Right cardiac atrium (tissue), 5 donors: ENCODE measurements around the gene SPPL2C. TPM values are rescaled to one million over a fixed set of nuclear protein-coding genes. Genes with fewer than 3 reads are reported as not detected.

Experiments
- ATAC-seq, 2 donors: fragments of 200-7000 bp; cut with Tn5 transposase; one replicate each; pipeline versions ENCODE4 v1.8.0 to v1.9.1; 2020; ENCODE audit warnings: moderate library complexity in 2 of 2, mild to moderate bottlenecking in 1 of 2
- DNase-seq, 3 donors: peaks; one replicate each; pipeline ENCODE4 v3.0.0-alpha.2; 2020
- H3K27ac ChIP-seq: one replicate; pipeline ENCODE4 v1.5.1; 2013; ENCODE audit warnings: mild to moderate bottlenecking, low read length, control low read depth, moderate library complexity
- H3K27me3 ChIP-seq: one replicate; pipeline ENCODE4 v1.6.1; 2013; ENCODE audit not compliant: control insufficient read depth, insufficient read depth
- H3K4me1 ChIP-seq: one replicate; pipeline ENCODE4 v1.6.1; 2013; ENCODE audit warnings: low read length; ENCODE audit not compliant: control insufficient read depth, insufficient read depth
- H3K4me3 ChIP-seq: one replicate; pipeline ENCODE4 v1.5.1; 2013; ENCODE audit warnings: low read length, control low read depth
- H3K9me3 ChIP-seq: one replicate; pipeline ENCODE4 v1.6.1; 2013; ENCODE audit warnings: low read length; ENCODE audit not compliant: control insufficient read depth
- WGBS: extraction: QIAGEN DNeasy Blood & Tissue Kit; methylation state at CpG from one replicate; pipeline ENCODE4 v1.1.7; 2013; 5-methylcytosine and 5-hydroxymethylcytosine counted together
- intact Hi-C, 4 donors: fragments of 100-400 bp; cut with DNase I; formaldehyde crosslinking; loops; one replicate each; pipeline versions ENCODE4 v1.11.0 to v1.14.0; 2022 to 2023
- polyA plus RNA-seq: library from polyadenylated mRNA; stranded (reverse); fragments of 200-250 nt; gene quantifications from one replicate; pipeline ENCODE4 v1.2.3, GENCODE V29; 2013
- total RNA-seq, 4 donors: library from RNA; stranded (reverse); fragmentation: NEBNext Ultra II Directional; extraction: Animal tissue kit (Norgen Biotek cat#: 25700); gene quantifications; one replicate each; pipeline ENCODE4 v1.2.1, GENCODE V29; 2021
- donor health status: healthy with polysubstance abuse.
- donor health status: DM: no; HTN: yes; CAD: no.
- donor health status: DM: no; HTN: no; CAD: no.
- donor health status: DM: no; HTN: yes; CAD: no; lungs with severe emphysema.
- donor health status: DM: yes; HTN: yes; CAD: no.

Gene SPPL2C
- total and polyA plus RNA-seq, 5 donors, result not detected

DNA sequence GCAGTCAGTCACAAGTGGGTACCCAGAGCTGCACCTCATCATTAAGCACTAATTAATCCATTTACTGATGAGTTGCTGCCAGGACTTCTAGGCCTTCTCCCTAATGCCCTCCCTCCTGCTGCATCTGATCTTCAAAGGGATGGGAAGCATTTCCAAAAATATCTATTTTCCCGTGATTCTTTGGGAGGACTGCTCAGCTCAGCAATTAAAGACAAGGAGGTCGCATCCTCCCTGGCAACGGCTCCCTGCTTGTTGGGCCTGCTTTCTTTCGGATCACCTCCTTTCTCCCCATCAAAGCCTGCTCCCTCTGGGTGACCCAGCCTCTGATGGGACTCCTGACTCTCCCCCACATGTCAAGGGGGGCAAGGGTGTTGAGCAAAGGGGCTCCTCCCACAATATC is 26.0 kb upstream of the SPPL2C start:
- Histone ChIP-seq H3K27ac (no peak overlapping the region), H3K27me3 (no peaks in the 10 kb centered on the region), H3K4me1 (no peaks in the 10 kb centered on the region), H3K9me3 (no peaks in the 10 kb centered on the region), H3K4me3 (no peak overlapping the region)
- intact Hi-C loops, result no loop called here
- ATAC-seq, result no peak
- WGBS, result 61% methylated on average over 4 of the region's 4 CpGs
- DNase-seq, result no peak

DNA sequence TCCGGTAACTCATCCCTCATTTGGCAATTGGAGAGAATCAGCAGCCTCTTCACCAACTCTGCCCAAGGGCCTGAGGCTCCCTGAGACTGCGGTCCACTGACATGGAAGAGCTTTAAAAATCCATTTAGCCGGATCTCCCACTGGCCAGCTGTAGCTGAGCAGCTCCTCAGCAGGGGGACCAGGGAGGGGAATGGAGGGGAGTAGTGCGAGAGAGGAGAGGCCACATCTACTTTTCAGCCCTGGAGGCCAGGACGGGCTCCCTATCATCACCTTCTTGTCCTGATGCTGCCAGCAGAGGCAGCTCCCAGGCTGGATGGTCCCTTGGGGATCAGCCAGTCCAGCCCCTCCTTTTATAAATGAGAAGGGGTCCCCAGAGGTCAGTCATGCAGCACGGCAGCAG is 25.0 kb upstream of the SPPL2C start:
- no peak overlapping the region for H3K4me3 ChIP-seq
- H3K4me1 ChIP-seq, result no peaks in the 10 kb centered on the region
- DNase-seq (no peak), ATAC-seq (no peak)
- 66% methylated on average over 6 of the region's 6 CpGs for WGBS
- no peaks in the 10 kb centered on the region for H3K9me3 ChIP-seq
- H3K27me3 ChIP-seq, result no peaks in the 10 kb centered on the region
- H3K27ac ChIP-seq, result no peak overlapping the region
- intact Hi-C loops, result no loop called here

GRCh38 chr17:45820052-45820780 is 24.5 kb upstream of the SPPL2C start:
- WGBS, result 59% methylated on average over 6 of the region's 6 CpGs

DNA sequence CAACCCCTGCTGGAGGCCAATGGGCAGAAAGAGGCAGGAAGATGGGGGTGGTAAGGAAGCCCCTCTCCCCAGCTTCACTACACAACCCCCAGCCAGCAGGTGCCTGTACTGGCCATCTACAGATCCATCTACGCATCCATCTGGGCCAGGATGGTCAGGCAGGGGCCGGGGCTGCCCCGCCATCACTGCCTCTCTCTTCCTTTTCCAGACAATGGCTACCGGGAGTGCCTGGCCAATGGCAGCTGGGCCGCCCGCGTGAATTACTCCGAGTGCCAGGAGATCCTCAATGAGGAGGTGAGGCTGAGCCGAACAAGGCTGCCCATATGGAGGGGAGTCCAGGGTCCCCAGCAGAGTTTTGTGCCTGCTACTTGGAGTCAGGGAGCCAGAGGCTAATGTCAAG is 23.5 kb upstream of the SPPL2C start:
- Histone ChIP-seq H3K4me1 (no peaks in the 10 kb centered on the region), H3K27me3 (no peaks in the 10 kb centered on the region), H3K4me3 (no peak overlapping the region), H3K27ac (no peak overlapping the region), H3K9me3 (no peaks in the 10 kb centered on the region)
- WGBS, result 90% methylated on average over 9 of the region's 9 CpGs
- DNase-seq (peak in 1 of 3 donors; percentile 28), ATAC-seq (no peak)
- intact Hi-C loops, result no loop called here

More at GRCh38 chr17:45820052-45820780, 24.5 kb upstream of the SPPL2C start:
- Histone ChIP-seq H3K9me3 (no peaks in the 10 kb centered on the region), H3K4me1 (no peaks in the 10 kb centered on the region), H3K27ac (no peak overlapping the region), H3K4me3 (no peak overlapping the region), H3K27me3 (no peaks in the 10 kb centered on the region)
- intact Hi-C loops, result no loop called here
- ATAC-seq (no peak), DNase-seq (peak in 1 of 3 donors; percentile 15)

DNA sequence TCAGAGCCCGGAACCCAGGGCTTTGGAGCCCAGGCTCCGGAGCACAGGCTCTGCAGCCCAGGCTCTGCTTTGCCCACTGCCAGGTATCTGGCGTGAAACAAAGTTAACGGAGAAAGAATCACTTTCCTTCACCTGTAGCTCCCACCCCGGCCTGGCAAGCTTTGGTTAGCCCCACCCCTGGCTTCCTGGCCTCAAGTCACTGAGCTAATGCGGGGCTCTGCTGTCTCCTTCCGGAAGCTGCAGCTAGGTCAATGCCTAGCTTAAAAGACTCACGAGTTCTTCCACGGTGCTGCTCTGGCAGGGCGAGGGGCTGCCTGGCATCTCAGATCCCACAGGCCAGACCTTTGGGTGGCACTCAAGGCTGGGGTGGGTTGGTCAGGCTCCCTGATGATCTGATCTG is 21.1 kb upstream of the SPPL2C start:
- peak in 1 of 3 donors; percentile 33 for DNase-seq
- H3K9me3 ChIP-seq, result no peaks in the 10 kb centered on the region
- H3K27me3 ChIP-seq, result no peaks in the 10 kb centered on the region
- no peak for ATAC-seq
- no peaks in the 10 kb centered on the region for H3K4me1 ChIP-seq
- intact Hi-C loops, result no loop called here
- no peak overlapping the region for H3K27ac ChIP-seq
- WGBS, result 66% methylated on average over 10 of the region's 10 CpGs
- H3K4me3 ChIP-seq, result no peak overlapping the region

- DNase-seq (no peak), ATAC-seq (no peak)
- 74% methylated on average over 7 of the region's 7 CpGs for WGBS
- intact Hi-C loops, result no loop called here
- Histone ChIP-seq H3K4me3 (no peak overlapping the region), H3K4me1 (no peaks in the 10 kb centered on the region), H3K27me3 (no peaks in the 10 kb centered on the region), H3K9me3 (no peaks in the 10 kb centered on the region), H3K27ac (no peak overlapping the region)
Measured at GRCh38 chr17:45824475-45824874, 20.2 kb upstream of the SPPL2C start.

GRCh38 chr17:45824901-45825492 is 19.7 kb upstream of the SPPL2C start:
- Histone ChIP-seq H3K4me1 (no peaks in the 10 kb centered on the region), H3K4me3 (no peak overlapping the region), H3K27ac (no peak overlapping the region), H3K27me3 (no peaks in the 10 kb centered on the region), H3K9me3 (no peaks in the 10 kb centered on the region)
- ATAC-seq (no peak), DNase-seq (peak in 1 of 3 donors; percentile 21)
- intact Hi-C loops, result no loop called here
- WGBS, result 76% methylated on average over 13 of the region's 13 CpGs

GRCh38 chr17:45825792-45826191 is 18.9 kb upstream of the SPPL2C start:
- Histone ChIP-seq H3K27ac (no peak overlapping the region), H3K27me3 (no peaks in the 10 kb centered on the region), H3K4me3 (no peak overlapping the region), H3K9me3 (no peaks in the 10 kb centered on the region), H3K4me1 (no peaks in the 10 kb centered on the region)
- DNase-seq (peak in 1 of 3 donors; percentile 23), ATAC-seq (no peak)
- 90% methylated on average over 14 of the region's 14 CpGs for WGBS
- intact Hi-C loops, result no loop called here

- H3K4me3 ChIP-seq, result no peak overlapping the region
- intact Hi-C loops, result no loop called here
- no peak overlapping the region for H3K27ac ChIP-seq
- WGBS, result 83% methylated on average over 16 of the region's 16 CpGs
- DNase-seq, result peak in 1 of 3 donors; percentile 24
- no peak for ATAC-seq
- no peaks in the 10 kb centered on the region for H3K9me3 ChIP-seq
- no peaks in the 10 kb centered on the region for H3K27me3 ChIP-seq
- H3K4me1 ChIP-seq, result no peaks in the 10 kb centered on the region
Measured at GRCh38 chr17:45826919-45827588, 17.6 kb upstream of the SPPL2C start.

GRCh38 chr17:45828171-45828570 is 16.5 kb upstream of the SPPL2C start:
- 56% methylated on average over 9 of the region's 9 CpGs for WGBS
- Histone ChIP-seq H3K27me3 (no peaks in the 10 kb centered on the region), H3K27ac (no peak overlapping the region), H3K9me3 (no peaks in the 10 kb centered on the region), H3K4me1 (no peaks in the 10 kb centered on the region), H3K4me3 (no peak overlapping the region)
- DNase-seq (peak in 1 of 3 donors; percentile 18), ATAC-seq (no peak)
- intact Hi-C loops, result no loop called here

DNA sequence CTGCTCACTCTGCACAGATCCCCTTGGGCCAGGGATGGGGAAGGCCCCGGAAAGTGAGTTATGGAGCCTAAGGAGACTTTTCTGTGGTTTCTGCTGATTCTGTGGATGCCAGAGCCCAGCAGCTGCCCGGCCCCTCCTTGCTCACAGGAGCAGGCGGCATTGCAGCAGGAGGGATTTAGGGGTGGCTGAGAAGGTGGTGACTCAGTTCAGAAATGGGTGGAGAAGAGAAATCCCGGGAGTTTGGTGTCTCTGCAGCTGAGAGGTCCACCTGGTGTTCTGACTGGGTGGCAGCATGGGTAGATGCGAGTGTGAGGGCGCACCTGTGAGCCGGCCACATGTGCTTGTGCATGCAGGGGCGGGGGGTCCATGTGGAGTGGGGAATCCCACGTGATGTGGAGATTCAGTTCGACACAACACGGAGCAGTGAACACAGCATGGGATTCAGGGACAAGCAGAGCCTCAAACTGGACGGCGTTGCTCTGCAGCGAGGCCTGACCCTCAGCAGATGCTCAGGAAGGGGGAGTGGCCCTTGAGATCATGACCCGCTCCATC is 16.0 kb upstream of the SPPL2C start:
- H3K4me3 ChIP-seq, result no peak overlapping the region
- no peaks in the 10 kb centered on the region for H3K27me3 ChIP-seq
- H3K27ac ChIP-seq, result no peak overlapping the region
- no peaks in the 10 kb centered on the region for H3K4me1 ChIP-seq
- 72% methylated on average over 15 of the region's 15 CpGs for WGBS
- intact Hi-C loops, result no loop called here
- no peaks in the 10 kb centered on the region for H3K9me3 ChIP-seq
- DNase-seq (peak in 1 of 3 donors; percentile 31), ATAC-seq (no peak)
